RWPE1 (cell line): Measurements from ENCODE around the gene PPAT.
"Not testable (repeated sequence)": the region's sequence is repeated elsewhere in the genome, so short reads cannot be mapped to it uniquely, and the experiment has no call there.

ENCODE experiments used
- CTCF ChIA-PET: fragments of 350-600 bp; sonication (Branson Sonifier 250); formaldehyde crosslinking; extraction: SDS; loops from one replicate; lab custom pipeline; 2021; lab: Yijun Ruan, JAX
- POLR2A ChIA-PET: fragments of 400-600 bp; formaldehyde crosslinking; extraction: SDS; loops from one replicate; lab custom pipeline; 2020; ENCODE audit warnings: antibody characterized with exemption; ENCODE audit not compliant: low non-redundant PET; lab: Yijun Ruan, JAX
- DNase-seq: peaks from one replicate; pipeline ENCODE4 v3.0.0; 2012; ENCODE audit warnings: low spot score
- H3K27ac ChIP-seq: fragments of 450-650 bp; 2 replicates; pipeline ENCODE4 v1.5.1; 2017
- TF ChIP-seq, protein P1 (sequence below): fragments of 450-650 bp; conservative IDR thresholded peaks from 2 replicates; pipeline ENCODE4 v1.5.1; 2017; ENCODE audit warnings: low read depth, mild to moderate bottlenecking

Gene PPAT

DNA sequence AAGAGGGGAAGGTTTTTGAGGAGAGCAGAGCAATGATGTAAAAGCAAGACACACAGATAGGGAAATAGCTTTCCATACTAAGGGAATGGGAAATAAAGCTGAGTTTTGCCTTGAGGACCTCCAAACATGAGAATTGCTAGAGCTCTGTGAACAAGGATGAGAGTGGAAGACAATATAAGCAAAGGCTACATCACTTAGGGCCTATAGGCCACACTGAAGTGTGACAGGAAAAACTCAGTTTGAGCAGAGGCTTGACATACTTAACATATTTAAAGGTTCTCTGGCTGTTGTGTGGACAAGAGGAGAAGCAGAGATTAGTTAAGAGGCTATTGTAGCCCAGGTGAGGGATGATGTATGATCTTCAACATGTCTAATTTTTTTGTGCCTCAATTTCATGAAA is 26.7 kb upstream of the PPAT start:
- ChIA-PET POLR2A (no interaction called here), CTCF (interaction anchor here (1.1 kb wide), 1 partner anchor 9 kb away, joined by 3 read pairs; no protein-coding TSS in a partner anchor)
- H3K27ac ChIP-seq = no peak overlapping the region
- no peak for DNase-seq
- TF ChIP-seq, protein P1, sequence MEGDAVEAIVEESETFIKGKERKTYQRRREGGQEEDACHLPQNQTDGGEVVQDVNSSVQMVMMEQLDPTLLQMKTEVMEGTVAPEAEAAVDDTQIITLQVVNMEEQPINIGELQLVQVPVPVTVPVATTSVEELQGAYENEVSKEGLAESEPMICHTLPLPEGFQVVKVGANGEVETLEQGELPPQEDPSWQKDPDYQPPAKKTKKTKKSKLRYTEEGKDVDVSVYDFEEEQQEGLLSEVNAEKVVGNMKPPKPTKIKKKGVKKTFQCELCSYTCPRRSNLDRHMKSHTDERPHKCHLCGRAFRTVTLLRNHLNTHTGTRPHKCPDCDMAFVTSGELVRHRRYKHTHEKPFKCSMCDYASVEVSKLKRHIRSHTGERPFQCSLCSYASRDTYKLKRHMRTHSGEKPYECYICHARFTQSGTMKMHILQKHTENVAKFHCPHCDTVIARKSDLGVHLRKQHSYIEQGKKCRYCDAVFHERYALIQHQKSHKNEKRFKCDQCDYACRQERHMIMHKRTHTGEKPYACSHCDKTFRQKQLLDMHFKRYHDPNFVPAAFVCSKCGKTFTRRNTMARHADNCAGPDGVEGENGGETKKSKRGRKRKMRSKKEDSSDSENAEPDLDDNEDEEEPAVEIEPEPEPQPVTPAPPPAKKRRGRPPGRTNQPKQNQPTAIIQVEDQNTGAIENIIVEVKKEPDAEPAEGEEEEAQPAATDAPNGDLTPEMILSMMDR = no peak

DNA sequence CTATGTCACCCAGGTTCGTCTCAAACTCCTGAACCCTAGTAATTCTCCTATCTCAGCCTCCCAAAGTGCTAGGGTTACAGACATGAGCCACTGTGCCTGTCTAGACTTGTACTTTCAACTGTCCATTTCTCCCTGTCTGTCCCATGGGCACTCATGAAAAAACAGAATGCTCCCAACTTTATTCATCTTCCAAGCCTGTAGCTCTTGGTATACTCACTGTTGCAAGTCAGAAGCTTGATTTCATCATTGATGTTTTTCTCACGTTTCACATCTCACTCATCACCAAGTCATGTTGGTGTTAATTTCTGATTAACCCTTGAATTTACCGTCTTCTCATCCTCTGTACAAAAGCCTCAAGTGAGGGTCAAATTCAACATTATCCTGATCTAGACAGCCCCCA is 24.7 kb upstream of the PPAT start:
- POLR2A ChIA-PET = interaction anchor here (0.7 kb wide), 1 partner anchor 24 kb away, joined by 3 read pairs; the partner anchor contains the start of genes PAICS and PPAT
- CTCF ChIA-PET = no interaction called here
- TF ChIP-seq, protein P1 = no peak
- DNase-seq = no peak
- peak overlapping the region; percentile 52; the same call in 1 of the 2 replicates for H3K27ac ChIP-seq

DNA sequence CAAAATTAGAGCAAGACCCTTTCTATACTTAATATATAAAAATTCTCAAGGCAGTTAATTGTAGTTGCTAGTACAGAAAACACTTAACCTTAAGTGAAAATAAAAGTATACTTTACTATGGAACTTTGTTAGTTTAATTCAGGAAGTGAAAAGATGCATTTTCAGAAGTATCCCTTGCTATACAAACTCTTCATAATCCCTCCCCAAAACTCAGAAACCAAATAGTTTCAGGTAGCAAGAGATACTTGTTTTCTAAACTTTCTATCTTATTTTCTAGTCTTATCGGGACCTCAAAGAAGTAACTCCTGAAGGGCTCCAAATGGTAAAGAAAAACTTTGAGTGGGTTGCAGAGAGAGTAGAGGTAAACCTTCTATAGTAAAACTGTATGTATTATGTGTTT is 14.9 kb upstream of the PPAT start:
- ChIA-PET POLR2A (interaction anchor here (0.6 kb wide), 1 partner anchor 19 kb away, joined by 3 read pairs; no protein-coding TSS in a partner anchor), CTCF (no interaction called here)
- no peak overlapping the region for H3K27ac ChIP-seq
- DNase-seq = no peak
- TF ChIP-seq, protein P1 = no peak

DNA sequence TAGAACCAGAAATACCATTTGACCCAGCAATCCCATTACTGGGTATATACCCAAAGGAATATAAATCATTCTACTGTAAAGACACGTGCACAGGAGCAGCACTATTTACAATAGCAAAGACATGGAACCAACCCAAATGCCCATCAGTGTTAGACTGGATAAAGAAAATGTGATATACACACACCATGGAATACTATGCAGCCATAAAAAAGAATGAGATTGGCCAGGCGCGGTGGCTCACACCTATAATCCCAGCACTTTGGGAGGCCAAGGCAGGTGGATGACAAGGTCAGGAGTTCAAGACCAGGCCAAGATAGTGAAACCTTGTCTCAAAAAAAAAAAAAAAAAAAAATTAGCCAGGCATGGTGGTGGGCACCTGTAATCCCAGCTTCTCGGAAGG is 14.1 kb upstream of the PPAT start:
- POLR2A ChIA-PET, DNase-seq, H3K27ac ChIP-seq, CTCF ChIA-PET: not testable (repeated sequence)

DNA sequence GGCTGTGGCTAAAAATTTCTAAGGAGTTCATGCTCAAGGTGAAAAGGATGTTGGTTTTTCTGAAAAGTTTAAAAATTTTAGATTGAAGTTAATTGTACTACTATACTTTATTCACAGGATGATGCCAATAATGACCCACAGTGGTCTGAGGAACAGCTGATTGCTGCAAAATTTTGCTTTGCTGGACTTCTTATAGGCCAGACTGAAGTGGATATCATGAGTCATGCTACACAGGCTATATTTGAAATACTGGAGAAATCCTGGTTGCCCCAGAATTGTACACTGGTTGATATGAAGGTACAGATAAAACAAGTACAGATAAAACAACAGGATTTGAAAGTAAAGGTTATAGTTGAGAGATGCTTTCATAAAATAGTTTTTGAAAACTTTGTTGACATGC is 12.9 kb upstream of the PPAT start:
- DNase-seq = no peak
- ChIA-PET POLR2A (no interaction called here), CTCF (no interaction called here)
- TF ChIP-seq, protein P1 = no peak
- H3K27ac ChIP-seq = no peak overlapping the region

DNA sequence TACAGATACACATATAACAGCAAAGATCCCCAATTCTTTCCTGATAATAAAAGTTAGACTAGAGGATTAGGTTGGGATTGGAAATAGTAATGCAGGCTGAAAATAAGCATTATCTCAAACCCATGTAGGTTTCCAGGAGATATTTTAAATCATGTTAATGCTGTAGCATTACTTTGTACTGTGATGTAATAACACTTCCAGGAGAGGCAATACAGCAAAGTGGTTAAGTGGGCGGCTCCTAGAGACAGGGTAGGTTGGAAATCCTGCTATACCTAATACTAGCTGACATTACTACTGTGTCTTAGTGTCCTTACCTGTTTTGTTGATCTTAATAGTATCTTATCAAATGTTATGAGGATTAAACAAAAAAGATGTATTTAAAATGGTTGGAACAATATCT is 10.3 kb upstream of the PPAT start:
- DNase-seq = no peak
- H3K27ac ChIP-seq = no peak overlapping the region
- CTCF ChIA-PET = no interaction called here
- TF ChIP-seq, protein P1 = no peak
- POLR2A ChIA-PET = no interaction called here

DNA sequence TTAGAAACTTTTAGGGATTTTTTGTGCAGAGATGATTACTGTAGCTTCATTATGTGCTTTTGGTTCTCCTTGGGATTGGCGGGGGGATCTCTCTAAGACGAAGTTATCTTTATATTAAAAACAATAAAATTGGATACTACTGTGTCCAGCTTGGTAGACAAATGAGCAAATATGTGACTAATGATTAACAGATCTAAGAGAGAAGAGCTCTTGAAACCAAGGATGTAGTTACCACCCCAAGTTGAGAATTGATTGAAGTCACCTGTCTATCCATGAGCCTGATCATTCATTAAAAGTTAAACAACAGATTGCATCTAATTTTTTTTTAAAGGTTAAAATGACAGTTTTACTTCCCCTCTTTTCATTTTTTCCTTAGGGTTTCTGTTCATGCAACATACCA is 9.3 kb upstream of the PPAT start:
- DNase-seq = no peak
- ChIA-PET CTCF (interaction anchor here (0.6 to 0.7 kb wide), 2 partner anchors 9 to 85 kb away, joined by 3 to 4 read pairs; partner anchors contain the start of gene PAICS), POLR2A (no interaction called here)
- TF ChIP-seq, protein P1 = no peak
- no peak overlapping the region for H3K27ac ChIP-seq
